Measurements from ENCODE around the gene CHD5. TPM values are rescaled to one million over a fixed set of nuclear protein-coding genes. Genes with fewer than 3 reads are reported as not detected.

CHD5 gene
- total RNA-seq, 2 experiments from 2014 or later, result 0.25 to 0.76 TPM

DNA sequence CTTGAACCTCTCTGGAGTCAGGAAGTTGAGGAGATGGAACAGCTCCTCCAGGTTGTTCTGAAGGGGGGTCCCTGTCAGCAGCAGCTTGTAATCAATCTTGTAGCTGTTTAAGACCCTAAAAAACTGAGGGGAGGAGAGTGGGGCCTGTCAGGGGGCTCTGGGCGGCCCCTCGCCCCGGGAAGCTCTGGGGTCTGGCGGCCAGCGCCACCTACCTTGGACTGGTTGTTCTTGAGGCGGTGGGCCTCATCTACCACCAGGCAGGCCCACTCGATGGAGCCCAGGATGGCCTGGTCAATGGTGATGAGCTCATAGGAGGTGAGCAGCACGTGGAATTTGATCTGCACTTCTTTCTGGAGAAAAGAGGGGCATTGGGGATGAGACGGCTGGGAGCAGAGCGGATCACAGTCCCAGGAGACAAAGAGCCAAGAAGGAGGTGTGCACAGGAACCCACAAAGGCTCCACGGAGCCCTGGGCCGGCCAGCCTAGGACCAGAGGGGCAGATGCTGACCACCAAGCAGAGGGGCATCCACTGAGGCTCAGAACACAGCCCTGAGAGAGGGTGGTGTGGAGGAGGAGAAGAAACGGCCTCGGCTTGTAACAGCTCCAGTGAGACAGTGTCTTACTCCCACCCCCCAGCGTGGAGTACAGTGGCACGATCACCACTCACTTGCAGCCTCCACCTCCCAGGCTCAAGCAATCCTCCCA lies 43.5 kb downstream of the CHD5 start:
- no peak for ATAC-seq

DNA sequence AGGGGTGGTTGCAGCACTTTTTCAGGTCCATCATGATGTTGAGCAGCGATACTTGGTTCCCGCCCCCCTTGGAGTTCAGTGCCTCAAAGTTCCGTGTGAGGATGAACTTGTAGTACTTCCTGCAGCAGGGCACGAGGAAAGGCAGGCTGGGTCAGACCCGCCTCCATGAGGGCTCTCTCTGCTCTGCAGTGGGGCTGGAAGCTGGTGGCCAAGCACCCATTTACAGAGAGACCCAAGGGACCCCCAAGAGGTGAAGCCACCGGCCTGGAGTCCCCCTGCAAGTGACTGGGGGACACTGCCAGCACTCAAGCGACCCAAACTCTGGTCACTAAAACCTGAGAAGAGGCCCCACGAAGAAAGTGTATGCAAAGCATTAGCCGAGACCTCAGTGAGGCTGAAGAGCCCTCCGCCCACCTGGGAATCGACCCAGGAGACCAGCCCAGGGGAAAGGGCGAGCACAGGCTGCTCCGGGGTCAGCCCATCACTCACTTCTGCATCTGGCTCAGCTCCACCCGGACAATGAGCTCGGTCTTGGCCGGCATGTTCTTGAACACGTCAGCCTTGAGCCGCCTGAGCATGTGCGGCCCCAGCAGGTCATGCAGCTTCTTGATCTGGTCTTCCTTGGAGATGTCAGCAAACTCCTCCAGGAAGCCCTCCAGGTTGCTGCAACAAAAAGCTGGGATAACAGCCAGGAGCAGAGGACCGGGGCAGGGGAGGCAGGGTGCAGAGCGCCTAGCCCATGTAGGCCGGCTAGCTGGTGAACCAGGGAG lies 45.2 kb downstream of the CHD5 start:
- ChIA-PET POLR2A (no interaction called here), CTCF (no interaction called here)
- intact Hi-C loops (cut with DNase I, micrococcal nuclease), result no loop called here
- Mint-ChIP-seq H3K4me1 (no peaks in the 10 kb centered on the region), H3K9me3 (ENCODE audit: low read depth) (peaks cover 5% of the 10 kb centered on the region), H3K27me3 (no peaks in the 10 kb centered on the region), H3K36me3 (ENCODE audit: low read depth) (no peaks in the 10 kb centered on the region), H3K27ac (no peak overlapping the region), H3K4me3 (no peak overlapping the region)
- DNase-seq, result no peak
- ATAC-seq, result no peak

More for the DNA sequence above, 43.5 kb downstream of the CHD5 start:
- H3K4me1 Mint-ChIP-seq, result no peaks in the 10 kb centered on the region
- no peaks in the 10 kb centered on the region for H3K27me3 Mint-ChIP-seq
- H3K36me3 Mint-ChIP-seq (ENCODE audit: low read depth), result no peaks in the 10 kb centered on the region
- DNase-seq, result no peak
- no peak overlapping the region for H3K4me3 Mint-ChIP-seq
- peaks cover 5% of the 10 kb centered on the region for H3K9me3 Mint-ChIP-seq (ENCODE audit: low read depth)
- ChIA-PET CTCF (interaction anchor here (1.3 kb wide), 1 partner anchor 21 kb away, joined by 3 read pairs; no protein-coding TSS in a partner anchor), POLR2A (no interaction called here)
- intact Hi-C loops (cut with DNase I, micrococcal nuclease), result no loop called here
- H3K27ac Mint-ChIP-seq, result no peak overlapping the region

DNA sequence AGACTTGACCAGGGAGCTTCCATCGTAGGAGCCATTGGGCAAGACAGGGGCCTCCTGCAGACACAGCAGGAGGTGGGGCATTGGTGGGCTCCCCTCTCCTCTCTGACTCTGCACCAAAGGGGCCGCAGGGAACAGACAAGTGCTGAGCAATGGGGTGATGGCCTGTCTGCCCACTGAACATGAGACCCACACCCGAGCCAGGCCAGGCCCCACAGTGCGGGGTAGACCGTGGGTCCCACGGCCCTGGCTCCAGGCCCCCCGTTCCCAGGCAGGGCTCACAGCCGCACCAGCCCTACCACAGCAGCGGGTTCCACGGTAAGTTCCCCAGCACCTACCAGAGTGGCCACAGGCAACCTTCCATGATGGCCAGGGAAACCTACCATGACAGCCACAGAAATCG lies 45.9 kb downstream of the CHD5 start:
- ChIA-PET CTCF (no interaction called here), POLR2A (no interaction called here)
- H3K9me3 Mint-ChIP-seq (ENCODE audit: low read depth), result peaks cover 5% of the 10 kb centered on the region
- no peak overlapping the region for H3K27ac Mint-ChIP-seq
- ATAC-seq (no peak), DNase-seq (no peak)
- H3K36me3 Mint-ChIP-seq (ENCODE audit: low read depth), result no peaks in the 10 kb centered on the region
- H3K4me3 Mint-ChIP-seq, result no peak overlapping the region
- intact Hi-C loops (cut with DNase I, micrococcal nuclease), result no loop called here
- no peaks in the 10 kb centered on the region for H3K27me3 Mint-ChIP-seq
- no peaks in the 10 kb centered on the region for H3K4me1 Mint-ChIP-seq

DNA sequence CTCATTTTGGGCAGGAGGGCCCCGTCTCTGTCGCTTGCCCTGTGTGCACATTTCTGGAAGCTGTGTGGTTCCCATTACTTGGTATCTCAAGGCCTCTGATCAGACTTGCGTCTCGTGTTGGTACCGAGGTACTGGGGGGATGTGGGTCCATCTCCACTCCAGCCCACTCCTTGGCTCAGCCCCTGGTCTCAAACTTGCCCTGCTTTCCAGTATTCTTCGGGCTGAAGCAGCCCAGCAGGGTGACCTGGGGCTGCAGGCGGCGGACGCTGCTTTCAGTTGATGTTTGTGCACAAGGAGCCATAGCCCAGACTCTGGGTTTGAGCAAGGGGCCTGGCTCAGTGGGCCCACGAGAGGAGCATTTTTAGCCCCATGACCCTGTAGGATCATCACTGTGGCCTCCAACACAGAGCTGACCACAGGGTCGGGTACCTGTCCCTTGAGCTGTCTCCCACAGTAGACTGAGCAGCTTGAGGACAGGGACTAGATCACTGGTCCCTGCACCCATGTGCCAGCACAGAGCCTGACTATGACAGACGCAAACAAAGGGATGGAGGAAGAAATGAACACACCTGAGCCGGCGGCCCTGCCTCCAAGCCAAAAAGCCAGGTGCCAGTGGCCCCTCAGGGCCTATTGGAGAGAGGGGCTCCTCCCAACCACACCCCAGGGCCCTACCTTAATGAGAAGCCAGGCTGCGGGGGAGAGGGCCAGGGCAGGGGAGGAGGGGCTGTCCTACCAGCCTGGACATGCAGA lies 46.8 kb downstream of the CHD5 start:
- Mint-ChIP-seq H3K9me3 (ENCODE audit: low read depth) (peaks cover 5% of the 10 kb centered on the region), H3K27me3 (no peaks in the 10 kb centered on the region), H3K27ac (no peak overlapping the region), H3K4me1 (no peaks in the 10 kb centered on the region), H3K4me3 (no peak overlapping the region), H3K36me3 (ENCODE audit: low read depth) (no peaks in the 10 kb centered on the region)
- ATAC-seq (no peak), DNase-seq (no peak)
- ChIA-PET CTCF (no interaction called here), POLR2A (no interaction called here)
- intact Hi-C loops (cut with DNase I, micrococcal nuclease), result no loop called here

DNA sequence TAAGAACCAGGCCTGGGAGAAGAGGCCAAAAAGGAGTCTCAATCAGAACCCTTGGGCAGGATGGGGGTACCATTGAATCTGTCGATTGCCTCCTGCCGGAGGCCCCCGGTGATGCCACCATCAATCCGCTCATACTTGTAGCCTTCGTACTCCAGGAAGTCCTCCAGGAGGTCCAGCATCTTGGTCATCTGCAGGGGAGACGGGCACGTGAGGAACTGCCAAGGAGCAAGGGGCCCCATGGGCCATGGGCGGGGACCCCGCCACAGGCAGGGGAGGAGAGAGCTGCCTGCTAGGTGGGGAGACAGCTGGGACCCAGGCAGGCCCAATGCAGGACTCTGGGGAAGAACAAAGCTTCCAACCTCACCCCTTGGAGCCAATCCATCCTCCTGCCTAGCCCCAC lies 48.6 kb downstream of the CHD5 start:
- Mint-ChIP-seq H3K36me3 (ENCODE audit: low read depth) (no peaks in the 10 kb centered on the region), H3K9me3 (ENCODE audit: low read depth) (peaks cover 5% of the 10 kb centered on the region), H3K4me3 (no peak overlapping the region), H3K27ac (no peak overlapping the region), H3K4me1 (peaks cover 5% of the 10 kb centered on the region), H3K27me3 (peaks cover 3% of the 10 kb centered on the region)
- DNase-seq, result no peak
- intact Hi-C loops (cut with DNase I, micrococcal nuclease), result no loop called here
- ChIA-PET CTCF (interaction anchor here (0.5 kb wide), 1 partner anchor 79 kb away, joined by 4 read pairs; no protein-coding TSS in a partner anchor), POLR2A (no interaction called here)
- ATAC-seq, result no peak

DNA sequence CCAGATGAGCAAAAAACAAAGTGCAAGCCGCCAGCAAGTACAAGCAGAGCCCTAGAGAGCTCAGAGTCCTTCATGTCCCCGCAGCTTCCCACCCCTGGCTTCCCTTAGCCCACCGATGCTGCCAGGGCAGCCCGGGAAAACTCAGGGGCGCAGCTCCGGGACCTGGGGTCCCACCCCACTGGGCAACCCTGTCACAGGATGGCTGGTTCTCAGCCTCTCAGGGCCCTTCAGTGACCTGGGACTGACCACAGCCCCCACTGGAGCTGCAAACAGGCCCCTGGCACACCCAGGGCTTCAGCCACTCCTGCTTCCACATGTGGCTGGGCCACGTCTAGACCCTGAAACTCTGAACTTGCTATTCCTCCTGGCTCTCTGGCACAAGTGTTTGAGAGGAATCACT lies 49.5 kb downstream of the CHD5 start:
- peaks cover 3% of the 10 kb centered on the region for H3K27me3 Mint-ChIP-seq
- H3K27ac Mint-ChIP-seq, result no peak overlapping the region
- H3K9me3 Mint-ChIP-seq (ENCODE audit: low read depth), result peaks cover 5% of the 10 kb centered on the region
- intact Hi-C loops (cut with DNase I, micrococcal nuclease), result no loop called here
- ATAC-seq (no peak), DNase-seq (no peak)
- H3K4me3 Mint-ChIP-seq, result no peak overlapping the region
- H3K36me3 Mint-ChIP-seq (ENCODE audit: low read depth), result no peaks in the 10 kb centered on the region
- POLR2A ChIA-PET, result no interaction called here
- CTCF ChIA-PET, result no interaction called here
- peaks cover 5% of the 10 kb centered on the region for H3K4me1 Mint-ChIP-seq

DNA sequence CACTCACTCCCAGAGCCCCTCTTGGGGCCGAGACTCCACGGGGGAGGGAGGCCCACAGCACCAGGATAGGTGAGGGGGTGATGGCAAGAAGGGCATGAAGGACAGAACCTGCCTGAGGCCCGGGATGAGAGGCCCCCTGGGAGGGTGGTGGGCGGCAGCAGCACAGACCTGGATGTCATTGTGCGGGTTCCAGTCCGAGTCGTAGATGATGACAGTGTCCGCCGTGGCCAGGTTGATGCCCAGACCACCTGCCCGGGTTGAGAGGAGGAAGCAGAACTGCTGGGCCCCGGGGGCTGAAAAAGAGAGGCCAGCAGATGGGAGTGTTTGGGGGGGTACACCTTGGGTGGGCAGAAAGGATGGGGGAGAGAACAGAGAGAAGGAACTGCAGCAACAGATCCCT lies 50.1 kb downstream of the CHD5 start:
- H3K36me3 Mint-ChIP-seq (ENCODE audit: low read depth), result no peaks in the 10 kb centered on the region
- POLR2A ChIA-PET, result no interaction called here
- intact Hi-C loops (cut with DNase I, micrococcal nuclease), result no loop called here
- no peak overlapping the region for H3K4me3 Mint-ChIP-seq
- H3K4me1 Mint-ChIP-seq, result peaks cover 5% of the 10 kb centered on the region
- H3K27me3 Mint-ChIP-seq, result peaks cover 3% of the 10 kb centered on the region
- DNase-seq, result no peak
- peaks cover 5% of the 10 kb centered on the region for H3K9me3 Mint-ChIP-seq (ENCODE audit: low read depth)
- CTCF ChIA-PET, result no interaction called here
- ATAC-seq, result no peak
- H3K27ac Mint-ChIP-seq, result no peak overlapping the region

DNA sequence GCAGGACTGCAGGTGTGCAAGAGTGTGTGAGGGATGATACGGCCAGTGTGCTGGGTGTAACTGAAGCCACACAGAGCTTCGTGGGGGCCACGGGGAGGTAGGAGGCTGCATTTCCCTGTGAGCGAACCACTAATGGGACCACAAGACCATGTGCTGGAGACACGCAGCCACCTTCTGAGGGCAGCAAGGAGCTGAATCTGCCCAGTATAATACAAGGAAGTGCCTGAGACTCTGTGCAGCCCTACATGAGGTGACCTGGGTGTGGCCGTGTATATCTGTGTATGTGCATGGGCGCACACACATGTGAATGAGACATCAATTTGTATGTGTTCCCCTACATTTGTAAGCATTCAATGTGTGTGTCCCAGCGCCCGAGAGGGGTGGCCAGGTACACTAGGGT lies 50.8 kb downstream of the CHD5 start:
- ATAC-seq, result no peak
- CTCF ChIA-PET, result no interaction called here
- peaks cover 5% of the 10 kb centered on the region for H3K4me1 Mint-ChIP-seq

DNA sequence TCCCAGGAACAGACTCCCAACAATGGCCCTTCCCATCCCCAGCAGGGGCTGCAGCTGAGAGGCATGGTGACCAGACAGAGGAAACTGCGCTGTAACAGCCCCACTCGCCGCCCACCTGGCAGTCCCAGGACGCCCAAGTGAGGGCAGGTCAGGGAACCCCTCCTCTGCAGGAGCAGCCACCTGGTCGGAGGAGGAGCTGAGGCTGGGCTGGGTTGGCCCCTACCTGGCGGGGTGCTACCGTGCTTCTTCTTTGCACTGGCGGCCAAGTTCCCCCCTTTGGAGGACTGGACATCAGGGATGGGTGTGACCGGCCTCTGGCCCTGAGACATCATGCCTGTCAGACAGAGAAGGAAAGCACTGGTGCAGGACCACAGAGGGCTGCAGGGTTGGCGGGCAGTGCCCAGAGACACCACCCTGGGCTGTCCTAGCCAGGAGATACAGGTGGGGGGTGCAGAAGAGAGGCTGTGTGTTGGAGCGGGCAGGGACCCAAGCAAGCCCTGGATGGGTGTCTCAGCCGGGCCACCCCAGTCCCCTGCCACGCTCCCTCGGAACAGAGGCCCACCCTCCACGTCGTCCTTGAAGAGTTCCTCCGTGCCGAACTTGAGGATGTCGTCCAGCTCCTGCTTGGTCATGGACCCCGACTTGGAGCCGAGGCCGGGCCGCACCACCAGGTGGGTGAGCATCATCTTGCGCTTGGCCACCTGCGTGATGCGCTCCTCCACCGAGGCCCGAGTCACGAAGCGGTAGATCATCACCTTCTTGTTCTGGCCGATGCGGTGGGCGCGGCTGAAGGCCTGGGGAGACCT lies 51.6 kb downstream of the CHD5 start:
- CTCF ChIA-PET, result no interaction called here
- intact Hi-C loops (cut with DNase I, micrococcal nuclease), result no loop called here
- POLR2A ChIA-PET, result no interaction called here
- peaks cover 5% of the 10 kb centered on the region for H3K9me3 Mint-ChIP-seq (ENCODE audit: low read depth)
- H3K4me3 Mint-ChIP-seq, result no peak overlapping the region
- no peaks in the 10 kb centered on the region for H3K36me3 Mint-ChIP-seq (ENCODE audit: low read depth)
- ATAC-seq (no peak), DNase-seq (no peak)
- no peak overlapping the region for H3K27ac Mint-ChIP-seq
- H3K4me1 Mint-ChIP-seq, result peaks cover 5% of the 10 kb centered on the region
- H3K27me3 Mint-ChIP-seq, result peaks cover 3% of the 10 kb centered on the region

More for the DNA sequence above, 50.8 kb downstream of the CHD5 start:
- intact Hi-C loops (cut with DNase I, micrococcal nuclease), result no loop called here
- Mint-ChIP-seq H3K27ac (no peak overlapping the region), H3K4me3 (no peak overlapping the region), H3K27me3 (peaks cover 3% of the 10 kb centered on the region), H3K9me3 (ENCODE audit: low read depth) (peaks cover 5% of the 10 kb centered on the region), H3K36me3 (ENCODE audit: low read depth) (no peaks in the 10 kb centered on the region)
- no peak for DNase-seq
- POLR2A ChIA-PET, result no interaction called here

DNA sequence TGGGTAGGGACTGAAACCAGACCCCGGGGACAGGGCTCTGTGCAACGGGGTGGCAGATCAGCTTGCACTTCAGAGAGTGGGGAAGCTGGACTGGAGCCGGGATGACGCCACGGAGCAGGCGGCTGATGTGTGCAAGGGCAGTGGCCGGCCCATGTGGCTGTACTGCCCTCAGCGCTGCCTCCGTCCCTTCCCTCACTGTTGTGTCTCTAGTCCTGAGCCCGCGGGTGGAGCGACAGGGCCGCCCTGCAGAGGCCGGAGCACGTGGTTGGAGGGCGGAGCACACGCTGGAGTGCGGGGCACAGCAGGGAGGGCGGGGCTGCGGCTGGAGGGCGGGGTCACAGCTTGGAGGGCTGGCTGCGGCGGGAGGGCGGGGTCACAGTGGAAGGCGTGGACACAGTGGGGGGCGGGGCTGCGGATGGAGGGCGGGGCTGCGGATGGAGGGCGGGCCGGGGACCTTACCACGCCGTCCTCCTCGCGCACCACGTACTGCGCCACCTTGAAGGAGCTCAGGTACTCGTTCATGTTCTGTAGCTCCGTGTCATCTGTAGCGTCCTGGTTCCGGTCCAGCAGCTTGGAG lies 52.4 kb downstream of the CHD5 start:
- Mint-ChIP-seq H3K36me3 (ENCODE audit: low read depth) (no peaks in the 10 kb centered on the region), H3K27ac (no peak overlapping the region), H3K27me3 (peaks cover 3% of the 10 kb centered on the region), H3K4me3 (no peak overlapping the region), H3K4me1 (peaks cover 5% of the 10 kb centered on the region), H3K9me3 (ENCODE audit: low read depth) (peaks cover 4% of the 10 kb centered on the region)
- intact Hi-C loops (cut with DNase I, micrococcal nuclease), result loop anchor here in 1 of 2 experiments (1.0 kb wide), 2 partner anchors 21 to 109 kb away; no protein-coding TSS in a partner anchor
- DNase-seq (peak; percentile 91), ATAC-seq (peak; percentile 97)
- ChIA-PET POLR2A (no interaction called here), CTCF (interaction anchor here (0.9 kb wide), 1 partner anchor 58 kb away, joined by 4 read pairs; no protein-coding TSS in a partner anchor)

DNA sequence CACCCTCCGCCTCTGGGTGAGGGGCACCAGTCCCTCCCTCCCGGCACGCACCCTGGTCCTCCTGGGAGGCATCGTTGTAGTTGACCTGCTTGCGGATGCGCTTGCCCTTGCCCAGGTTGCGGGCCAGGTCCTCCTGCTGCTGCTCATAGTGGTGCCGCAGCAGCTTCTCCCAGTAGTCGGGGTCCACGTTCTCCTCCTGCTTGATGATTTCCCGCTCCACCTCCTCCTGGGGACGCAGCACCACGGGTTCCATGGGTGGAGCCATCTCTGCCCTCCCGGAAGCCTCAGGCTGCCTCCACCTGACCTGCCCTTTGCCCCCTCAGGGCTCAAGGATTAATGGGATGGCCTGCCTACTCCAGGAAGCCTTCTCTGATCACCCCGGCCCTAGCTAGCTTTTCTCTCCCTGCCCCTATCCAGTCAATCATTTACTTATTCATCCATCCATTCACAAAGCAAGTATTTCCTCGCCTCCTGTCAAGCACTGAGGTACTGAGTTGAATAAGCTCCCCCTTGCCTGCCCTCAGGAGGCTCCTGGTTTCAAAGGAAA lies 53.5 kb downstream of the CHD5 start:
- no peaks in the 10 kb centered on the region for H3K36me3 Mint-ChIP-seq (ENCODE audit: low read depth)
- ChIA-PET CTCF (no interaction called here), POLR2A (interaction anchor here (0.6 kb wide), 1 partner anchor 95 kb away, joined by 3 read pairs; no protein-coding TSS in a partner anchor)
- H3K4me3 Mint-ChIP-seq, result no peak overlapping the region
- intact Hi-C loops (cut with DNase I, micrococcal nuclease), result loop anchor here in 1 of 2 experiments (1.0 kb wide), 2 partner anchors 22 to 110 kb away; no protein-coding TSS in a partner anchor
- DNase-seq (no peak), ATAC-seq (no peak)
- H3K27me3 Mint-ChIP-seq, result peaks cover 3% of the 10 kb centered on the region
- H3K4me1 Mint-ChIP-seq, result peaks cover 5% of the 10 kb centered on the region
- H3K9me3 Mint-ChIP-seq (ENCODE audit: low read depth), result no peaks in the 10 kb centered on the region
- H3K27ac Mint-ChIP-seq, result no peak overlapping the region
